ENCODE data around the gene SHB. TPM values are rescaled to one million over a fixed set of nuclear protein-coding genes. Genes with fewer than 3 reads are reported as not detected.

SHB gene
- total RNA-seq, 1 experiment from 2014 or later = 27.1 TPM

GRCh38 chr9:37989701-37990100, 79.3 kb downstream of the SHB start:
- no peak for DNase-seq (ENCODE audit: low read depth)

GRCh38 chr9:37988602-37989001, 80.4 kb downstream of the SHB start:
- no peak for DNase-seq (ENCODE audit: low read depth)

GRCh38 chr9:37988041-37988440, 81.0 kb downstream of the SHB start:
- DNase-seq (ENCODE audit: low read depth) = peak; percentile 88

GRCh38 chr9:37987467-37987981, 81.5 kb downstream of the SHB start:
- DNase-seq (ENCODE audit: low read depth) = peak; percentile 53

GRCh38 chr9:37986771-37987258, 82.2 kb downstream of the SHB start:
- no peak for DNase-seq (ENCODE audit: low read depth)

GRCh38 chr9:37986001-37986400, 83.0 kb downstream of the SHB start:
- DNase-seq (ENCODE audit: low read depth) = no peak

DNA sequence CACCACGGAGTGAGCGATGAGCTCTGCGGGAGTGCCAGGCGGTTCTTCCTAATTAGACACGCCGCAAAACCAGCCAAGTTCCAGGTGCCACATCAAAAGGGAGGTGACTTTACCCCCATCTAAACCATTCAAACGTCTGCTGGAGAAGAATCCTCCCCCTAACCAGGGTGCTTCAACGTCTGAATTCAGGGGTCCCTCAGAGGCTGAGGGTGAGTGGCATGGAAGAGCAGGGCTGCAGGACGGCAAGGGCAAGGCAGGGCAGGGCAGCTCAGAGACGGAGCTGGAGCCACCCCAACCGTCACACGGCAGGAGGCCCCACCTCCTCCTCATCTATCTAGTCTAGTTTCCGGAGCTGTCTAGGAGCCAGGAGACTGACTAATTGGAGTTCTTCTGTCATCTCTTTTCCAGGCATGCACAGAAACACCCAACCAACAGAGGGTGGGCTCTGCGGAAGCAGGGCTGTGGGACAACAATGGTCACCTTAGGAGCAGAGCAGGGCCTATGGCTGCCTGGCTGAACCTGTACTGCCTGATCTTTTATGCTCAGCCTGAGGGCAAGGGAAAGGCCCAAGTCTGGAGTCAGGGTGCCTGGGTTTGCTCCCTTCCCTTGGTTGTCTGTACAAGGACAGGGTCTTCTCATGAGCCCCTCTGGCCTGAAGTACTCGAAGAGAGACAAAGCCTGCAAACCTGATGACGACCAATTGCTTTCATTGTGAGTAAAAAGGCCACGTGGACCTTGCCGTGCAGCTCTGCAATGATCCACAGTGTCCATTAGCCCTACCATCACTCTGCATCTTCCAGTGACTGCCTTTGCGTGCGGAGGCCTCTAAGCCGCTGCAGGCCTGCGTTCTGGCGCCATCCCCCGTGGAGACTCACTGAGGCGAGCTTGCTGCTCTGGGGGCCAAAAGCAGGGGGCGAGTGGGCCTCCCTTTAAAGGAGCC, 84.1 kb downstream of the SHB start:
- peak; percentile 57 for DNase-seq (ENCODE audit: low read depth)

DNA sequence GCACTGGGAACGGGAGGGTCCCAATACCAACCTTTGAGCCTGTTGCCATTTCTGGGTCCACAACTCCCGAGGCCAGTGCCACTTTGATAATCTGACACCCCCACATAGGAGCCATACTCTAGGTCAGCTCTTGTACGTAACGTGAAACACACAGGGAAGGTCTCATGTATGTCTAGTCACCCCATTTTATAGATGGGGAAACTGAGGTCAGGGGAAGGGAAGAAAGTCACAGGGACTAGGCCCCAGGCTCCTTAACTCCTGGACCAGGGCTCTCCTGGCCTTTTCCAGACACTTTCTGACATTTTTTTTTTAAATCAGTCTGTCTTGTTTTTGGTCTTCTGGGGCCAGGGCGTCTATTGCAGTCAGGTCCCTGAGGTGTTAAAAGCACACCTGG, 84.8 kb downstream of the SHB start:
- no peak for DNase-seq (ENCODE audit: low read depth)

GRCh38 chr9:37983381-37984067, 85.5 kb downstream of the SHB start:
- DNase-seq (ENCODE audit: low read depth) = no peak

DNA sequence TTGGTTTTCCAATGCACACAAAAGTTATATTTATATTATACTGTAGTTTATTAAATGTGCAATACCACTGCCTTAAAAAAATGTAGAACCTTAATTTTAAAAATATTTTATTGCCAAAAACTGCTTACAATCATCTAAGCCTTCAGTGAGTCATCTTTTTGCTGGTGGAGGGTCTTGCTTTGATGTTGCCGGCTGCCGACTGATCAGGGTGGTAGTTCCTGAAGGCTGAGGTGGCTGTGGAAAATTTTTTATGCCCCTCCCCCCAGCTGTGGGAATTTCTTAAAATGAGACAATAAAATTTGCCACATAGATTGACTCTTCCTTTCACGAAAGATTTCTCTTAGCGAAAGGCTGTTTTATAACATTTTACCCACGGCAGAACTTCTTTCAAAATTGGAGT, 89.2 kb downstream of the SHB start:
- no peak for DNase-seq (ENCODE audit: low read depth)

GRCh38 chr9:37978983-37979382, 90.0 kb downstream of the SHB start:
- DNase-seq (ENCODE audit: low read depth) = no peak

GRCh38 chr9:37978481-37978864, 90.6 kb downstream of the SHB start:
- DNase-seq (ENCODE audit: low read depth) = no peak

- no peak for DNase-seq (ENCODE audit: low read depth)
Measured at GRCh38 chr9:37977851-37978480, 91.1 kb downstream of the SHB start.

DNA sequence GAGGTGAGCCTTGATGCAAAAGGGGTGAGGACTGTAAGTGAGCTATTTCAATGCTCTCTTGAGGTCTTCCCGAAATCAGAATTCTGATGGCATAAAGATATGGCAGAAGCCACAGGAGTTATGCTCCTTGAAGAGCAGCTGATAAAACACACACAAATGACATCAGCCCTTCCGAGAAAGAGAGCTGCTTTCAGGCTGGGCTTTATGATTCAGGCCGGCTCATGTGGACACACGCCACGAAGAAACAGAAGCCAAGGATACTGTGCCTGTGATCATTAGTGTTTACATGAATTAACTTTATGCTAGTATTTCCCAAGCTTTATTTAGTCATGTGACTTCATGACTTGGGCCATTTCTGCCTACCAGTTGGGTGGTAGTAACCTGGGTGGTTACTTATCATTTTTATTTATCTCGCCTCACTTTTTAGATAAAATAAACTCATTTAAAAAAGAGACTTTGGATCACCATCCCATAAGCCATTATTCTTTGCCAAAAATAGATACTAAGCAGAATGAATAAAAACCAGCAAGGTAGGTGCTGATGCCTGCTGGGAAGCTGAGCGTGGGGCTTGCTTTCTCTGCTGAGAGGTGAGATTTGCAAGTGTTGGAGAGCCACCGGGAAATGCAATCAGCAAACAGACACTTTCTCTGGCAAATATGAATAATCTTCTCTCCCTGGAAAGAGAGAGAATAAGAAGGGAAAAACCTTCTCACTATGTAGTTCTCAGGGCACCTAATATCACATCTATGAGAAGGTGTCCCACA, 92.1 kb downstream of the SHB start:
- DNase-seq (ENCODE audit: low read depth) = peak; percentile 96

- DNase-seq (ENCODE audit: low read depth) = no peak
Measured at GRCh38 chr9:37975639-37976038, 93.4 kb downstream of the SHB start.

GRCh38 chr9:37974506-37975173, 94.4 kb downstream of the SHB start:
- no peak for DNase-seq (ENCODE audit: low read depth)

DNA sequence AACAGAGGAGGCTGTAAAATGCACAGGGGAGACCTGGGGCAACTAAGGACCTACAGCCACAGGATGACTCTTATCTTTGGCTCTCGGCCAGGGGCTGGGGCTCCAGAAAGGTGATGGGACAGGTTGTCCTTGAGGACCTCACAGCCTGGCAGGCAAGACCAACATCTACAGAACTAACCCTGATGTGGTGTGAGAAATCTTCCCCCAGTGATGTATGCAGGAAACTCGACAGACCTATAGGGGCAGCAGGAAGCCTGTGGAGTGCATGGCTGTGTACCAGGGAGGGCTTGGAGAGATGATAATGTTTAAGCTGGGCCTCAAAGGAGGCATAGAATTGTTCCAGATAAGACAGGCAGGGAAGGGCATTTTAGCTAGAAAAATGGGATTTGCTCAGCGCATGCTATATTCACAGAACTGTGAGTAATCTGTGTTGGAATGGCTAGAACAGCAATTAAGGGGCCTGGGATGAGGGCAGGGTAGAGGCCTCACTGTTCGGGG, 96.6 kb downstream of the SHB start:
- no peak for DNase-seq (ENCODE audit: low read depth)

- no peak for DNase-seq (ENCODE audit: low read depth)
Measured at GRCh38 chr9:37971691-37972090, 97.3 kb downstream of the SHB start.

- no peak for DNase-seq (ENCODE audit: low read depth)
Measured at GRCh38 chr9:37971108-37971459, 97.9 kb downstream of the SHB start.

DNA sequence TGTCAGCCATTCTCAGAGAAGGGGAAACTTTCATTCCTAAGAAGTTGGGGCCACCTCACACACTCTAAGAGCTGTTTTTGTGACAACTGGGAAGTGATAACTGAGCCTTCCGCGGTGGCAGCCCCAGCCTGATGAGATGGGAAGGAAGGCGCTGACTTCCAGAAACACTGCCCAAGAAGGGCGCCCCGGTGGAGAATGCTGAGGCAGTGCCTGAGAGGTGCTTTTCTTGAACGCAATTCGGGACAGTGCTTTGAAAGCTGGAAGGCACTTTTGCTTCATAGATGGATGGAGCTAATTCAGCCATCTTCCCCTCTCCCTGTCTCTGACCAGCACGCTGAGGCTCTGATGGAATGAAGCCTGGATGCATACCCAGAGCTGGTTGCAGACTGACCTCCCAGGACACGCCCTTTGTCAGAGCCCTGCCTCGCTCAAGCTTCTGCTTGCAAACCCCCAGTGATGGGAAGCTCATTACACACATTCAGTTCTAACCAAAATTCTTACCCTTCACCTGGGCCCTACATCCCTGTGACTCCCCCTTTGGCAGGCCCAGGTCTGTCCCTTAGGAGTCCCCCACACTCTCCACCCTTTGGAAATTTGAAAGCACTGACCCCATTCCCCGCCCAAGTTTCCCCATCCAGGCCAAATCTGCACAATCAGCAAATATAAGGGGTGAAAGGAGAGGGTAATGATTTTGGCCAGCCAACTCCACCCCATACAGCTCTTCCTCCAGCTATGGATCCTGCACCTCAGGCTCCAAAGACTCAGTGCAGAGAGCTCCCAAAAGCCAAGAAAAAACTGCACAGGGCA, 98.5 kb downstream of the SHB start:
- no peak for DNase-seq (ENCODE audit: low read depth)

Measured in LHCN-M2 (cell line).